Right atrium auricular region (tissue), 2 donors: ENCODE data around the gene PTPRD. TPM values are rescaled to one million over a fixed set of nuclear protein-coding genes. Genes with fewer than 3 reads are reported as not detected.

ENCODE experiments used
- DNase-seq: peaks from one replicate; pipeline ENCODE4 v3.0.0-alpha.2; 2019; ENCODE audit warnings: low spot score
- H3K27ac ChIP-seq, 2 donors: fragments of 200-600 bp; sonication (generic); 1 replicate in 1 of 2; 2 replicates in 1 of 2; pipeline ENCODE4 v1.5.1; 2016 to 2019
- H3K27me3 ChIP-seq, 2 donors: fragments of 200-600 bp; sonication (generic); one replicate each; pipeline versions ENCODE4 v1.5.1 to v1.6.0; 2017 to 2019
- H3K36me3 ChIP-seq: fragments of 200-600 bp; sonication (generic); one replicate; pipeline ENCODE4 v1.5.1; 2016
- H3K4me1 ChIP-seq, 2 donors: fragments of 200-600 bp; sonication (generic); one replicate each; pipeline versions ENCODE4 v1.5.1 to v1.6.0; 2017 to 2019
- H3K4me3 ChIP-seq, 2 donors: fragments of 200-600 bp; sonication (generic); 1 replicate in 1 of 2; 2 replicates in 1 of 2; pipeline ENCODE4 v1.5.1; 2017 to 2019; ENCODE audit warnings: mild to moderate bottlenecking in 1 of 2, moderate library complexity in 1 of 2
- H3K9me3 ChIP-seq, 2 donors: fragments of 200-600 bp; sonication (generic); one replicate each; pipeline ENCODE4 v1.5.1; 2019
- total RNA-seq, 2 donors: library from RNA; depleted of rRNA; stranded (reverse); fragments of >200 nt; gene quantifications; one replicate each; pipeline ENCODE4 v1.1.0, GENCODE V29; 2016
- TF ChIP-seq, protein P1 (sequence below), 2 donors: fragments of 200-600 bp; sonication (generic); IDR thresholded peaks; one replicate each; pipeline ENCODE4 v1.5.1; 2019; ENCODE audit warnings: antibody characterized with exemption in 2 of 2

Gene PTPRD
- total RNA-seq, 2 donors from 2014 or later: 5.5 to 6.6 TPM

- no peak overlapping the region for H3K4me3 ChIP-seq
- no peaks in the 10 kb centered on the region for H3K9me3 ChIP-seq
- TF ChIP-seq, protein P1, sequence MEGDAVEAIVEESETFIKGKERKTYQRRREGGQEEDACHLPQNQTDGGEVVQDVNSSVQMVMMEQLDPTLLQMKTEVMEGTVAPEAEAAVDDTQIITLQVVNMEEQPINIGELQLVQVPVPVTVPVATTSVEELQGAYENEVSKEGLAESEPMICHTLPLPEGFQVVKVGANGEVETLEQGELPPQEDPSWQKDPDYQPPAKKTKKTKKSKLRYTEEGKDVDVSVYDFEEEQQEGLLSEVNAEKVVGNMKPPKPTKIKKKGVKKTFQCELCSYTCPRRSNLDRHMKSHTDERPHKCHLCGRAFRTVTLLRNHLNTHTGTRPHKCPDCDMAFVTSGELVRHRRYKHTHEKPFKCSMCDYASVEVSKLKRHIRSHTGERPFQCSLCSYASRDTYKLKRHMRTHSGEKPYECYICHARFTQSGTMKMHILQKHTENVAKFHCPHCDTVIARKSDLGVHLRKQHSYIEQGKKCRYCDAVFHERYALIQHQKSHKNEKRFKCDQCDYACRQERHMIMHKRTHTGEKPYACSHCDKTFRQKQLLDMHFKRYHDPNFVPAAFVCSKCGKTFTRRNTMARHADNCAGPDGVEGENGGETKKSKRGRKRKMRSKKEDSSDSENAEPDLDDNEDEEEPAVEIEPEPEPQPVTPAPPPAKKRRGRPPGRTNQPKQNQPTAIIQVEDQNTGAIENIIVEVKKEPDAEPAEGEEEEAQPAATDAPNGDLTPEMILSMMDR (IDR thresholded peaks at IDR 0.05): no peak
- no peaks in the 10 kb centered on the region for H3K27me3 ChIP-seq
- H3K27ac ChIP-seq: no peak overlapping the region
- H3K4me1 ChIP-seq: no peaks in the 10 kb centered on the region
- no peaks in the 10 kb centered on the region for H3K36me3 ChIP-seq
- DNase-seq: no peak
These were observed 981.5 kb downstream of the PTPRD start for GRCh38 chr9:9631284-9631683.

DNA sequence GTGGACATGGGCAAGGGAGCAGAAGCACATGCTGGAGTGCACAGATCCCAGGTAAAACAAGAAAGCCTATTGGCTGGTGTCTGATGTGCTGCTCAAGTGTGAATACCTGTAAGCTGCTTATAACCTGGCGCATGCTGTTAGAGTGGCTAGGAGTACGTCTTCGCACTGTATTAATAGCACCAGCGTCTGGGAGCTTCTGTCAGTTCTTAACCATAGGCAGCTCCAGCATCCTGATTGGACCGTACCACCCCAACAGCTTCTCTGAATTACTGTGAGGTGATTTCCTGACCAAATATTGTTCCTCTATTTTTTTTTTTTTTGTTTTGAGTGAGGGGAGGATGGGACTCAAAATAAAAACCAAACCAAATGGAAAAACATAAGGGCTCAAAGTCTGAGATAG lies 987.6 kb downstream of the PTPRD start:
- Histone ChIP-seq H3K27ac (no peak overlapping the region), H3K27me3 (no peaks in the 10 kb centered on the region), H3K4me1 (no peaks in the 10 kb centered on the region), H3K36me3 (no peaks in the 10 kb centered on the region), H3K4me3 (no peak overlapping the region), H3K9me3 (no peaks in the 10 kb centered on the region)
- DNase-seq: no peak
- TF ChIP-seq, protein P1 (IDR thresholded peaks at IDR 0.05): no peak

GRCh38 chr9:9623506-9623905 lies 989.3 kb downstream of the PTPRD start:
- H3K27me3 ChIP-seq: no peaks in the 10 kb centered on the region
- no peaks in the 10 kb centered on the region for H3K9me3 ChIP-seq
- no peak overlapping the region for H3K4me3 ChIP-seq
- no peaks in the 10 kb centered on the region for H3K36me3 ChIP-seq
- no peaks in the 10 kb centered on the region for H3K4me1 ChIP-seq
- H3K27ac ChIP-seq: no peak overlapping the region
- no peak for DNase-seq
- TF ChIP-seq, protein P1 (IDR thresholded peaks at IDR 0.05): no peak

DNA sequence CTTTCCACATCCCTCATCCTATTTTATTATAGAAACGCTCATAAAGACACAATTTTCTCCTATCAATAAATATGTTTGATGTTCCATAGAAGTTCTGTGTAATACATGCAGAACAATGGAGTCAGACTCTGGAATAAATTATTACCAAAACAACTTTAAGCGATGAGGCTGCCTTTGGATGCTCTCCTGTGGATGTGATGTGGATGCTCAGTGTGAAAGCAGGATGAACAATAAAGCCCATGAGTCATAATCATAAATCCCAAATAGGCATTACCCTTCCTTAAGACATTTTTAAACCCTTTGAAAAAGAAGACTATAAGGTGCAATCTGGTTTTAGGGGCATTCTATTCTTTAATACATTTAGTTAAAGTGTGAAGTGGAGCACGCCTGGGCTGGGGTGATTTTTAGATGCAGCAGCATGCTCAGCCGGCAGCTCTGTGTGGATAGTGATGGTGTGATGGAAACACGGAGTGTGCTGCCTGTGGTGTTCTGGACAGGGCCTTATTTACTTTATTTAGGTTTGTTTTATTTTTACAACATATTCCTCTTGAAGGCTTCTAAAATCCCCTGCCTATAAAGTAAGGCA lies 991.4 kb downstream of the PTPRD start:
- Histone ChIP-seq H3K9me3 (no peaks in the 10 kb centered on the region), H3K27ac (no peak overlapping the region), H3K27me3 (no peaks in the 10 kb centered on the region), H3K4me3 (no peak overlapping the region), H3K4me1 (no peaks in the 10 kb centered on the region), H3K36me3 (no peaks in the 10 kb centered on the region)
- TF ChIP-seq, protein P1 (IDR thresholded peaks at IDR 0.05): no peak
- DNase-seq: no peak

DNA sequence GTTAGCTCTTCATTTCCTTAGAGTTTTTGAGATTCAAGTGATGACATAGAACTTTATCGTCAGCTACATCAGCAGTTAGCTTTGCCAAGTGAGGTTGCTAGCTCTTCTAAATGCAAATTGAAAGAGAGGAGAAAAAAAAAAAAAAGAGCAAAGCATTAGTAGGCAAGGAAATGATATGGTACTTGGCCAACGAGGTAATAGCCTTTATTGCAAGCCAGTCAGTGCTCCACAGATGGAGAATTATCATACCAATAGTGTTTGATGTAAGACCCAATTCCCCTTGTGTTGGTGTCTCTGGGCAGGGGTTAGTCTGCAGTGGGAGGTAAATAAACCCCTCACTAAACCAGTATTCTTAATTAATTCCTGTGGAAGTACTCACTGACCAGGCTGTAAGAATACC lies 992.1 kb downstream of the PTPRD start:
- DNase-seq: no peak
- H3K27me3 ChIP-seq: no peaks in the 10 kb centered on the region
- H3K9me3 ChIP-seq: no peaks in the 10 kb centered on the region
- no peak overlapping the region for H3K27ac ChIP-seq
- H3K36me3 ChIP-seq: no peaks in the 10 kb centered on the region
- no peak overlapping the region for H3K4me3 ChIP-seq
- TF ChIP-seq, protein P1 (IDR thresholded peaks at IDR 0.05): no peak
- H3K4me1 ChIP-seq: no peaks in the 10 kb centered on the region

DNA sequence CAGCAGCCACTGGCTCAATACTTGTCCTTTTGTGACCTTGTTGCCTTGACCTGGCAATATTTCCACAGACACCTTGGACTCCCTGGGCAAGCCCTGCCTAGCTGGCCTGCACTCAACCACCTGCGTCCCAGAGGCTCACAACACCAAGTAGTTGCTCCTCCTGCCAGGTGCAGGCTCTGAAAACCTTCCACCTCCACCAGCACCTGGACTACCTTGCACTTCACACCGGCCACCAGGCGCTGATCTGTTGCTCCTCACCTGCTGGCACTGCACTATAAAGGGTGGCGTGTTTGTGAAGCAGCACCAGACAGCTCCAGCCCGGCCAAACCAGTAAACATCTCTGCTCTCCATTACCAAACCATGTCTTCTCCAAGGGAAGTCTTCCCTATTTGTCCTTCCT lies 997.7 kb downstream of the PTPRD start:
- Histone ChIP-seq H3K4me3 (no peak overlapping the region), H3K27me3 (no peaks in the 10 kb centered on the region), H3K4me1 (no peaks in the 10 kb centered on the region), H3K27ac (no peak overlapping the region), H3K9me3 (no peaks in the 10 kb centered on the region), H3K36me3 (no peaks in the 10 kb centered on the region)
- DNase-seq: no peak
- TF ChIP-seq, protein P1 (IDR thresholded peaks at IDR 0.05): no peak
